Measurements from ENCODE around the gene CRISPLD2. TPM values are rescaled to one million over a fixed set of nuclear protein-coding genes. Genes with fewer than 3 reads are reported as not detected.

CRISPLD2 gene
- total and polyA plus RNA-seq, 12 donors, result 7.9 to 48.1 (median 15.2) TPM

- peaks cover 3 to 24% (median 17%) of the 10 kb centered on the region in 9 donors for H3K4me1 ChIP-seq
- DNase-seq, result no peak
- no peaks in the 10 kb centered on the region for H3K9me3 ChIP-seq
- intact Hi-C loops (cut with DNase I), result no loop called here
- H3K27me3 ChIP-seq, result no peaks in the 10 kb centered on the region
- TF ChIP-seq CTCF (IDR thresholded peaks at IDR 0.05), result no peak
- H3K4me3 ChIP-seq, result no peak overlapping the region
- 76 to 83% methylated on average over 10 of the region's 10 CpGs for WGBS, 2 donors
- H3K36me3 ChIP-seq, result no peaks in the 10 kb centered on the region
- no peak for ATAC-seq
- H3K27ac ChIP-seq, result no peak overlapping the region
These were observed 129.2 kb downstream of the CRISPLD2 start for GRCh38 chr16:84948851-84949610.

- Histone ChIP-seq H3K4me1 (peaks cover 3 to 24% (median 17%) of the 10 kb centered on the region in 9 donors), H3K36me3 (no peaks in the 10 kb centered on the region), H3K4me3 (no peak overlapping the region), H3K27ac (no peak overlapping the region), H3K9me3 (no peaks in the 10 kb centered on the region), H3K27me3 (no peaks in the 10 kb centered on the region)
- no peak for DNase-seq
- TF ChIP-seq CTCF (IDR thresholded peaks at IDR 0.05), result no peak
- 81% methylated on average over 10 of the region's 10 CpGs for WGBS, 2 donors
- no peak for ATAC-seq
- intact Hi-C loops (cut with DNase I), result loop anchor here in 6 of 10 donors (5.0 kb wide), 2 partner anchors 193 to 198 kb away; no protein-coding TSS in a partner anchor
These were observed 130.1 kb downstream of the CRISPLD2 start for GRCh38 chr16:84949772-84950436.

- 85 to 91% methylated on average over 10 of the region's 10 CpGs for WGBS, 2 donors
- ATAC-seq (no peak), DNase-seq (no peak)
These were observed 131.1 kb downstream of the CRISPLD2 start for GRCh38 chr16:84950906-84951305.

More at GRCh38 chr16:84950906-84951305, 131.1 kb downstream of the CRISPLD2 start:
- H3K4me1 ChIP-seq, result peaks cover 3 to 24% (median 17%) of the 10 kb centered on the region in 9 donors
- peak in 2 of 9 donors; percentile 7 to 37 for TF ChIP-seq CTCF (IDR thresholded peaks at IDR 0.05)
- no peaks in the 10 kb centered on the region for H3K9me3 ChIP-seq
- intact Hi-C loops (cut with DNase I), result loop anchor here in 6 of 10 donors (5.0 kb wide), 2 partner anchors 194 to 199 kb away; no protein-coding TSS in a partner anchor
- no peaks in the 10 kb centered on the region for H3K27me3 ChIP-seq
- no peak overlapping the region for H3K27ac ChIP-seq
- no peak overlapping the region for H3K4me3 ChIP-seq
- H3K36me3 ChIP-seq, result no peaks in the 10 kb centered on the region

All from heart right ventricle (tissue), 16 donors.